ENCODE measurements around the gene SKIL.
A peak's percentile ranks its signal among the peaks of the same experiment; 100 is the strongest.

The SKIL gene

GRCh38 chr3:170350515-170351413 lies 6.8 kb upstream of the SKIL start:
- no peak for DNase-seq (ENCODE audit: low read depth)

GRCh38 chr3:170352936-170353335 lies 4.6 kb upstream of the SKIL start:
- DNase-seq (ENCODE audit: low read depth) = no peak

GRCh38 chr3:170353485-170353884 lies 4.0 kb upstream of the SKIL start:
- no peak for DNase-seq (ENCODE audit: low read depth)

- DNase-seq (ENCODE audit: low read depth) = no peak
Measured at GRCh38 chr3:170354760-170355159, 2.8 kb upstream of the SKIL start.

GRCh38 chr3:170355738-170356595 lies 1.5 kb upstream of the SKIL start:
- no peak for DNase-seq (ENCODE audit: low read depth)

- DNase-seq (ENCODE audit: low read depth) = peak; percentile 40
Measured at GRCh38 chr3:170356596-170357175, 829 bp upstream of the SKIL start.

- DNase-seq (ENCODE audit: low read depth) = peak; percentile 71
Measured at GRCh38 chr3:170358042-170359010, 811 bp downstream of the SKIL start.

GRCh38 chr3:170359178-170359704 lies 1.7 kb downstream of the SKIL start:
- DNase-seq (ENCODE audit: low read depth) = no peak

- DNase-seq (ENCODE audit: low read depth) = no peak
Measured at GRCh38 chr3:170360466-170360865, 3.0 kb downstream of the SKIL start.

- DNase-seq (ENCODE audit: low read depth) = no peak
Measured at GRCh38 chr3:170360916-170361315, 3.4 kb downstream of the SKIL start.

GRCh38 chr3:170361711-170362110 lies 4.2 kb downstream of the SKIL start:
- DNase-seq (ENCODE audit: low read depth) = no peak

GRCh38 chr3:170363471-170363994 lies 6.0 kb downstream of the SKIL start:
- no peak for DNase-seq (ENCODE audit: low read depth)

- DNase-seq (ENCODE audit: low read depth) = no peak
Measured at GRCh38 chr3:170364965-170365364, 7.5 kb downstream of the SKIL start.

- no peak for DNase-seq (ENCODE audit: low read depth)
Measured at GRCh38 chr3:170367797-170368196, 10.3 kb downstream of the SKIL start.

GRCh38 chr3:170368921-170369320 lies 11.4 kb downstream of the SKIL start:
- no peak for DNase-seq (ENCODE audit: low read depth)

- DNase-seq (ENCODE audit: low read depth) = no peak
Measured at GRCh38 chr3:170372190-170372879, 14.8 kb downstream of the SKIL start.

- no peak for DNase-seq (ENCODE audit: low read depth)
Measured at GRCh38 chr3:170383567-170383966, 26.1 kb downstream of the SKIL start.

GRCh38 chr3:170386468-170386867 lies 29.0 kb downstream of the SKIL start:
- DNase-seq (ENCODE audit: low read depth) = no peak

GRCh38 chr3:170387950-170388349 lies 30.4 kb downstream of the SKIL start:
- no peak for DNase-seq (ENCODE audit: low read depth)

GRCh38 chr3:170391108-170391507 lies 33.6 kb downstream of the SKIL start:
- DNase-seq (ENCODE audit: low read depth) = no peak
